ENCODE results near the gene OSCP1. TPM values are rescaled to one million over a fixed set of nuclear protein-coding genes. Genes with fewer than 3 reads are reported as not detected.

The OSCP1 gene
- polyA plus RNA-seq, 1 of the 3 experiments (the other 2 are of a cell fraction), result 11.9 TPM

- no peak for TF ChIP-seq RAD21 (IDR thresholded peaks at IDR 0.05; ENCODE audit: low read length)
- no peak for TF ChIP-seq EZH2phosphoT487 (IDR thresholded peaks at IDR 0.05; ENCODE audit: borderline replicate concordance, low read depth)
- no peak for TF ChIP-seq SIN3A (IDR thresholded peaks at IDR 0.05; ENCODE audit: borderline replicate concordance, low read depth, low read length)
- no peak for TF ChIP-seq CTCF (IDR thresholded peaks at IDR 0.05)
- TF ChIP-seq GATA2 (CRISPR knock-in tag; IDR thresholded peaks at IDR 0.05), result 0 out of 2 replicates have a peak, but pooled peaks have one; percentile 52
- TF ChIP-seq RCOR1 (IDR thresholded peaks at IDR 0.05; ENCODE audit: low read length), result no peak
- no peak for TF ChIP-seq REST (IDR thresholded peaks at IDR 0.05; ENCODE audit: low read depth, low read length)
Observed at GRCh38 chr1:36481771-36482723, 31.8 kb upstream of the OSCP1 start.

GRCh38 chr1:36481091-36481490 lies 30.8 kb upstream of the OSCP1 start:
- H3K27me3 ChIP-seq (ENCODE audit: insufficient read depth), result no peaks in the 10 kb centered on the region
- H3K9me2 ChIP-seq, result no peaks in the 10 kb centered on the region
- H4K20me1 ChIP-seq (ENCODE audit: insufficient read depth), result no peaks in the 10 kb centered on the region
- H2AFZ ChIP-seq (ENCODE audit: low read depth), result no peak overlapping the region
- H3F3A ChIP-seq (replicated peaks; ENCODE audit: insufficient read depth), result no peaks in the 10 kb centered on the region
- H3K4me2 ChIP-seq, result no peak overlapping the region
- H3K4me1 ChIP-seq (ENCODE audit: control insufficient read depth in 1 of 2, insufficient read depth in 2 of 2, low read depth in 1 of 2, low read length in 1 of 2), result peaks cover 0 to 18% of the 10 kb centered on the region in 2 experiments; a peak in 1 of 4 replicates
- no peaks in the 10 kb centered on the region for H3K79me2 ChIP-seq (ENCODE audit: insufficient read depth)
- POLR2A ChIA-PET, result no interaction called here
- no peak for DNase-seq
- no peaks in the 10 kb centered on the region for H3K9me3 ChIP-seq
- H3K27ac ChIP-seq (ENCODE audit: low read depth in 2 of 2, low read length in 1 of 2), result no peak overlapping the region
- CTCF ChIA-PET, result interaction anchor here (1.0 to 4.4 kb wide), 2 partner anchors 35 to 1034 kb away, joined by 3 to 21 read pairs; partner anchors contain the start of gene MEAF6
- no peaks in the 10 kb centered on the region for H3K36me3 ChIP-seq (replicated peaks in 1 of 2; ENCODE audit: control insufficient read depth in 1 of 2, insufficient read depth in 2 of 2, low read length in 1 of 2)
- WGBS (ENCODE audit: low lambda C conversion rate), result 71% methylated on average over 6 of the region's 6 CpGs
- H3K4me3 ChIP-seq (ENCODE audit: low read depth in 2 of 2, low read length in 1 of 2), result no peak overlapping the region
- H3K9ac ChIP-seq, result no peak overlapping the region
- TF ChIP-seq SMC3 (IDR thresholded peaks at IDR 0.05; ENCODE audit: low read depth, low read length) (no peak), RXRA (IDR thresholded peaks at IDR 0.05; ENCODE audit: borderline replicate concordance, low read depth) (no peak), FOSL2 (IDR thresholded peaks at IDR 0.05; ENCODE audit: borderline replicate concordance, low read depth) (no peak), YY1 (IDR thresholded peaks at IDR 0.05; ENCODE audit: low read depth) (no peak), REST (IDR thresholded peaks at IDR 0.05; ENCODE audit: low read depth, low read length) (no peak), RAD21 (IDR thresholded peaks at IDR 0.05; ENCODE audit: low read length) (no peak), FOXJ3 (CRISPR knock-in tag; IDR thresholded peaks at IDR 0.05) (no peak), CHD2 (IDR thresholded peaks at IDR 0.05; ENCODE audit: low read length, partially characterized antibody) (no peak), GATA2 (CRISPR knock-in tag; IDR thresholded peaks at IDR 0.05) (no peak), GABPA (IDR thresholded peaks at IDR 0.05; ENCODE audit: low read depth) (no peak)

More at GRCh38 chr1:36481771-36482723, 31.8 kb upstream of the OSCP1 start:
- 43% methylated on average over 23 of the region's 26 CpGs for WGBS (ENCODE audit: low lambda C conversion rate)
- Histone ChIP-seq H3K4me1 (ENCODE audit: control insufficient read depth in 1 of 2, insufficient read depth in 2 of 2, low read depth in 1 of 2, low read length in 1 of 2) (peaks cover 0 to 18% of the 10 kb centered on the region in 2 experiments; a peak in 1 of 4 replicates), H2AFZ (ENCODE audit: low read depth) (peak overlapping the region; percentile 48; the same call in 1 of the 2 replicates), H3K9ac (no peak overlapping the region), H3K9me3 (no peaks in the 10 kb centered on the region), H3K4me3 (ENCODE audit: low read depth in 2 of 2, low read length in 1 of 2) (no peak overlapping the region), H4K20me1 (ENCODE audit: insufficient read depth) (no peaks in the 10 kb centered on the region), H3F3A (replicated peaks; ENCODE audit: insufficient read depth) (no peaks in the 10 kb centered on the region), H3K27ac (ENCODE audit: low read depth in 2 of 2, low read length in 1 of 2) (peak overlapping the region in 1 of 2 experiments; percentile 13; a peak in 1 of 4 replicates), H3K79me2 (ENCODE audit: insufficient read depth) (no peaks in the 10 kb centered on the region), H3K27me3 (ENCODE audit: insufficient read depth) (no peaks in the 10 kb centered on the region), H3K9me2 (no peaks in the 10 kb centered on the region), H3K4me2 (peak overlapping the region; percentile 49), H3K36me3 (replicated peaks in 1 of 2; ENCODE audit: control insufficient read depth in 1 of 2, insufficient read depth in 2 of 2, low read length in 1 of 2) (no peaks in the 10 kb centered on the region)
- peak; percentile 62 for DNase-seq
- ChIA-PET POLR2A (no interaction called here), CTCF (interaction anchor here (1.0 to 4.4 kb wide), 2 partner anchors 34 to 1033 kb away, joined by 3 to 21 read pairs; partner anchors contain the start of gene MEAF6)

All from SK-N-SH (cell line).